ENCODE data around the gene A3GALT2. TPM values are rescaled to one million over a fixed set of nuclear protein-coding genes. Genes with fewer than 3 reads are reported as not detected.
A peak's percentile ranks its signal among the peaks of the same experiment; 100 is the strongest.

Gene A3GALT2
- total and polyA plus RNA-seq, 9 of the 15 experiments (the other 6 are each of a cell fraction or from before 2014, with no cell fraction given) = not detected

- Histone ChIP-seq H4K20me1 (replicated peaks; ENCODE audit: control insufficient read depth, insufficient read depth, low read length) (peaks cover 37% of the 10 kb centered on the region), H3K9ac (ENCODE audit: insufficient read depth in 1 of 2, low read depth in 2 of 2, low read length in 2 of 2) (0 out of 4 replicates have a peak overlapping the region, but pooled peaks of 1 of the 2 experiments have one; percentile 39), H3K9me3 (replicated peaks; ENCODE audit: control insufficient read depth, insufficient read depth, low read depth, low read length) (no peaks in the 10 kb centered on the region), H3K4me2 (ENCODE audit: insufficient read depth, low read length) (no peak overlapping the region), H3K9me1 (ENCODE audit: control insufficient read depth, insufficient read depth, low read length) (no peaks in the 10 kb centered on the region), H3K79me2 (ENCODE audit: control insufficient read depth, insufficient read depth, low read length) (no peaks in the 10 kb centered on the region), H3K4me1 (replicated peaks in 1 of 2; ENCODE audit: control insufficient read depth in 2 of 2, insufficient read depth in 2 of 2, low read length in 2 of 2) (peaks cover 7 to 28% of the 10 kb centered on the region in 2 experiments), H3K36me3 (ENCODE audit: control insufficient read depth, insufficient read depth, low read length) (no peaks in the 10 kb centered on the region), H2AFZ (ENCODE audit: low read depth, low read length) (no peak overlapping the region), H3K27ac (ENCODE audit: extremely low read depth, low read depth, low read length) (no peak overlapping the region), H3K4me3 (no peak overlapping the region), H3K27me3 (ENCODE audit: control insufficient read depth in 2 of 2, insufficient read depth in 2 of 2, low read length in 2 of 2) (peaks cover 9 to 17% of the 10 kb centered on the region in 2 experiments; a peak in 4 of 5 replicates)
- WGBS (ENCODE audit: insufficient coverage, low coverage, missing lambda C conversion rate) = 39% methylated on average over 9 of the region's 9 CpGs
- FAIRE-seq = no peak
- ATAC-seq = no peak
- no peak for TF ChIP-seq ARNT (IDR thresholded peaks at IDR 0.05)
- TF ChIP-seq ZBTB33 (CRISPR knock-in tag; IDR thresholded peaks at IDR 0.05) = 0 out of 2 replicates have a peak, but pooled peaks have one; percentile 48
- no peak for TF ChIP-seq NR2C2 (CRISPR knock-in tag; IDR thresholded peaks at IDR 0.05)
- peak; percentile 60; the same call in 1 of the 2 replicates for TF ChIP-seq NR2C2 (tag; IDR thresholded peaks at IDR 0.05)
- POLR2A ChIA-PET = interaction anchor here (0.6 kb wide), 1 partner anchor 65 kb away, joined by 5 read pairs; no protein-coding TSS in a partner anchor
- BruUV-seq (replicated peaks) = no TSS peak
- intact Hi-C loops (cut with micrococcal nuclease) = loop anchor here (5.0 to 10.0 kb wide), 2 partner anchors 231 to 247 kb away; no protein-coding TSS in a partner anchor
- DNase-seq (ENCODE audit: extremely low read depth in 1 of 4, low spot score in 3 of 4) = no peak
- in situ Hi-C loops (cut with MboI) = loop anchor here (5.0 kb wide), 1 partner anchor 68 kb away; no protein-coding TSS in a partner anchor
- CTCF ChIA-PET (ENCODE audit: low intra/inter-chr PET ratio) = interaction anchor here (1.7 kb wide), 1 partner anchor 71 kb away, joined by 7 read pairs; no protein-coding TSS in a partner anchor
Measured at GRCh38 chr1:33365560-33365997, 44.7 kb upstream of the A3GALT2 start.
